ENCODE data around the gene ZMYND10.

DNA sequence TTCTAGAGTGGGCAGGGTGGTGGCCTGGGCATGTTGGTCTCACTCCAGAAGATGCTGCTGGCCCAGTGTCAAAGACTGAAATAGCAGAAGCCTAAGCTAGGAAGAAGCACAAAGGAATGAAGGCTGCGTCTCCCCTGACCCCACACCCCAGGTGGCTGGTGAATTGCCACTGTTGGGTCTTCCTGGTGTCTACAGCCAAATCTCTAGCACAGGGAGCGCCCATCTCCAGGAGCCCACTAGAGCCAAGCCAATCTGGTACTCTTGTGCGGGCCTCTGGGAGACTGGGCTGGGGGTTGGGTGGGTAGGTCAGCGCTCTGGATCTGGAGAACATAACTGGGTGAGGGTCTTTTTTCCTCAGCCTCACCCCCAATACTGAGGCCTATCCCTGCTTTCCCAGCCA lies 18.4 kb downstream of the ZMYND10 start:
- TF ChIP-seq CTCF (conservative IDR thresholded peaks at IDR 0.05 in 1 of 2, IDR thresholded peaks at IDR 0.05 in 1 of 2; ENCODE audit: low read depth in 1 of 2, low read length in 2 of 2), result no peak
- TF ChIP-seq EZH2 (IDR thresholded peaks at IDR 0.05; ENCODE audit: low read length, missing control alignments), result no peak
